Esophagus muscularis mucosa (tissue), 4 donors: ENCODE data around the gene CLPSL1.

Experiments
- EP300 ChIP-seq: sonication (generic); formaldehyde crosslinking; IDR thresholded peaks from one replicate; pipeline ENCODE4 v1.6.1; 2017; ENCODE audit warnings: antibody characterized with exemption
- POLR2A ChIP-seq: fragments of 450-650 bp; IDR thresholded peaks from one replicate; pipeline ENCODE4 v1.6.1; 2017; ENCODE audit warnings: antibody characterized with exemption, moderate library complexity, mild to moderate bottlenecking, low read depth
- POLR2AphosphoS5 ChIP-seq, 2 donors: sonication (generic); formaldehyde crosslinking; IDR thresholded peaks; one replicate each; pipeline ENCODE4 v1.6.1; 2017; ENCODE audit warnings: antibody characterized with exemption in 2 of 2
- TF ChIP-seq, protein P1 (sequence below), 3 experiments: fragments of 200-600 bp in 2 of 3; fragments of 450-650 bp in 1 of 3; sonication (generic) in 2 of 3; IDR thresholded peaks; one replicate each; pipeline ENCODE4 v1.5.1; 2017 to 2019; ENCODE audit warnings: antibody characterized with exemption in 3 of 3, mild to moderate bottlenecking in 2 of 3, moderate library complexity in 1 of 3

DNA sequence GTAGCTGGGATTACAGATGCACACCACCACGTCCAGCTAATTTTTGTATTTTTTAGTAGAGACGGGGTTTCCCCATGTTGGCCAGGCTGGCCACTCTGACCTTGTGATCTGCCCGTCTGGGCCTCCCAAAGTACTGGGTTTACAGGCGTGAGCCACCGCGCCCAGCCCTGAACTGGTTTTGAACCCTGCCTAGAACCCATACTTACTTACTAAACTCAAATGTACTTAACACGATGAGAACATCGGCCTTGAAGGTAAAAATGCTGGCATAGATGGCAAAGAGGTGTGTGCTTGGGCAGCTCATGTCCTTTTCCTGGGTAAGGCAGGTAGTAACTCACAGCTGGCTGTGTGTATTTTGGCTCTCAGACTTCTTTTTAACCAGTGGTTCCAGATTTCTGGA is 47.2 kb upstream of the CLPSL1 start:
- TF ChIP-seq POLR2A (no peak), EP300 (no peak), POLR2AphosphoS5 (IDR thresholded peaks at IDR 0.05) (no peak)
- TF ChIP-seq, protein P1, sequence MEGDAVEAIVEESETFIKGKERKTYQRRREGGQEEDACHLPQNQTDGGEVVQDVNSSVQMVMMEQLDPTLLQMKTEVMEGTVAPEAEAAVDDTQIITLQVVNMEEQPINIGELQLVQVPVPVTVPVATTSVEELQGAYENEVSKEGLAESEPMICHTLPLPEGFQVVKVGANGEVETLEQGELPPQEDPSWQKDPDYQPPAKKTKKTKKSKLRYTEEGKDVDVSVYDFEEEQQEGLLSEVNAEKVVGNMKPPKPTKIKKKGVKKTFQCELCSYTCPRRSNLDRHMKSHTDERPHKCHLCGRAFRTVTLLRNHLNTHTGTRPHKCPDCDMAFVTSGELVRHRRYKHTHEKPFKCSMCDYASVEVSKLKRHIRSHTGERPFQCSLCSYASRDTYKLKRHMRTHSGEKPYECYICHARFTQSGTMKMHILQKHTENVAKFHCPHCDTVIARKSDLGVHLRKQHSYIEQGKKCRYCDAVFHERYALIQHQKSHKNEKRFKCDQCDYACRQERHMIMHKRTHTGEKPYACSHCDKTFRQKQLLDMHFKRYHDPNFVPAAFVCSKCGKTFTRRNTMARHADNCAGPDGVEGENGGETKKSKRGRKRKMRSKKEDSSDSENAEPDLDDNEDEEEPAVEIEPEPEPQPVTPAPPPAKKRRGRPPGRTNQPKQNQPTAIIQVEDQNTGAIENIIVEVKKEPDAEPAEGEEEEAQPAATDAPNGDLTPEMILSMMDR (IDR thresholded peaks at IDR 0.05), result no peak
